Aorta (tissue), 5 donors: ENCODE data around the gene PHIP. TPM values are rescaled to one million over a fixed set of nuclear protein-coding genes. Genes with fewer than 3 reads are reported as not detected.

Experiments
- ATAC-seq: fragments of 200-7000 bp; cut with Tn5 transposase; one replicate; pipeline ENCODE4 v1.9.1; 2022; ENCODE audit warnings: moderate library complexity; ENCODE audit not compliant: low FRiP score
- DNase-seq, 2 donors: peaks; one replicate each; pipeline ENCODE4 v3.0.0-alpha.2; 2020
- H3K27ac ChIP-seq, 2 donors: one replicate each; pipeline ENCODE4 v1.5.1; 2013; ENCODE audit warnings: low read length in 2 of 2, mild to moderate bottlenecking in 2 of 2, moderate library complexity in 2 of 2, control low read depth in 1 of 2, inconsistent platforms in 1 of 2, low read depth in 1 of 2
- H3K27me3 ChIP-seq, 2 donors: one replicate each; pipeline ENCODE4 v1.6.1; 2013; ENCODE audit warnings: control low read depth in 1 of 2, low read length in 1 of 2, mild to moderate bottlenecking in 1 of 2, moderate library complexity in 1 of 2; ENCODE audit not compliant: insufficient read depth in 2 of 2, control insufficient read depth in 1 of 2
- H3K36me3 ChIP-seq, 2 donors: one replicate each; pipeline ENCODE4 v1.6.1; 2013; ENCODE audit warnings: control low read depth in 1 of 2, low read length in 1 of 2, mild to moderate bottlenecking in 1 of 2; ENCODE audit not compliant: insufficient read depth in 2 of 2, control insufficient read depth in 1 of 2
- H3K4me1 ChIP-seq, 2 donors: one replicate each; pipeline ENCODE4 v1.6.1; 2013; ENCODE audit warnings: low read length in 2 of 2, control low read depth in 1 of 2, mild to moderate bottlenecking in 1 of 2, moderate library complexity in 1 of 2; ENCODE audit not compliant: insufficient read depth in 2 of 2, control insufficient read depth in 1 of 2
- H3K4me3 ChIP-seq, 2 donors: one replicate each; pipeline ENCODE4 v1.5.1; 2013; ENCODE audit warnings: low read length in 2 of 2, control low read depth in 1 of 2, mild to moderate bottlenecking in 1 of 2
- H3K9me3 ChIP-seq: one replicate; pipeline ENCODE4 v1.6.1; 2013; ENCODE audit warnings: mild to moderate bottlenecking, low read length; ENCODE audit not compliant: control insufficient read depth
- WGBS, 2 donors: extraction: QIAGEN DNeasy Blood & Tissue Kit; methylation state at CpG; one replicate each; pipeline ENCODE4 v1.1.7; 2013; 5-methylcytosine and 5-hydroxymethylcytosine counted together
- intact Hi-C, 2 donors: fragments of 100-400 bp; cut with DNase I; formaldehyde crosslinking; loops; one replicate each; pipeline versions ENCODE4 v1.14.2 to v1.15.0; 2022
- polyA plus RNA-seq, 2 donors: library from polyadenylated mRNA; stranded (reverse); fragments of 200-250 nt; gene quantifications; one replicate each; pipeline ENCODE4 v1.2.3, GENCODE V29; 2013
- total RNA-seq, 2 donors: library from RNA; stranded (reverse); fragmentation: NEBNext Ultra II Directional; extraction: Animal tissue kit (Norgen Biotek cat#: 25700); gene quantifications; one replicate each; pipeline ENCODE4 v1.2.1, GENCODE V29; 2021
- donor health status: healthy with polysubstance abuse.
- donor health status: Bipolar disorder and iron deficiency.
- donor health status: DM: no; HTN: no; CAD: no.
- donor health status: DM: no; HTN: no; CAD: no.
- donor health status: DM: yes; HTN: yes; CAD: no.

The PHIP gene
- total and polyA plus RNA-seq, 4 donors: 2.9 to 38.0 (median 21.0) TPM

- H3K27ac ChIP-seq: no peak overlapping the region
- ATAC-seq (no peak), DNase-seq (no peak)
- intact Hi-C loops: no loop called here
- H3K9me3 ChIP-seq: no peaks in the 10 kb centered on the region
- H3K4me1 ChIP-seq: peaks cover 0 to 4% of the 10 kb centered on the region in 2 donors
- H3K27me3 ChIP-seq: no peaks in the 10 kb centered on the region
- WGBS, 2 donors: 97 to 98% methylated on average over 1 of the region's 1 CpG
- H3K36me3 ChIP-seq: peaks cover 0 to 1% of the 10 kb centered on the region in 2 donors
- no peak overlapping the region for H3K4me3 ChIP-seq
These were observed 49.3 kb downstream of the PHIP start for GRCh38 chr6:79028641-79029314.

- Histone ChIP-seq H3K27me3 (no peaks in the 10 kb centered on the region), H3K4me3 (no peak overlapping the region), H3K4me1 (no peaks in the 10 kb centered on the region), H3K36me3 (no peaks in the 10 kb centered on the region), H3K27ac (no peak overlapping the region), H3K9me3 (no peaks in the 10 kb centered on the region)
- ATAC-seq (no peak), DNase-seq (no peak)
- intact Hi-C loops: no loop called here
These were observed 66.1 kb downstream of the PHIP start for GRCh38 chr6:79011940-79012339.

- Histone ChIP-seq H3K4me1 (no peaks in the 10 kb centered on the region), H3K9me3 (no peaks in the 10 kb centered on the region), H3K27me3 (no peaks in the 10 kb centered on the region), H3K27ac (no peak overlapping the region), H3K36me3 (no peaks in the 10 kb centered on the region), H3K4me3 (no peak overlapping the region)
- DNase-seq: no peak
- WGBS, 2 donors: 72 to 78% methylated on average over 1 of the region's 1 CpG
- ATAC-seq: no peak
- intact Hi-C loops: no loop called here
These were observed 67.6 kb downstream of the PHIP start for GRCh38 chr6:79010422-79010821.

GRCh38 chr6:79009819-79010218, 68.2 kb downstream of the PHIP start:
- no peaks in the 10 kb centered on the region for H3K36me3 ChIP-seq
- H3K4me3 ChIP-seq: no peak overlapping the region
- no peak overlapping the region for H3K27ac ChIP-seq
- ATAC-seq: no peak
- H3K9me3 ChIP-seq: no peaks in the 10 kb centered on the region
- H3K4me1 ChIP-seq: no peaks in the 10 kb centered on the region
- WGBS, 2 donors: 85 to 98% methylated on average over 1 of the region's 1 CpG
- intact Hi-C loops: no loop called here
- H3K27me3 ChIP-seq: no peaks in the 10 kb centered on the region
- DNase-seq: no peak

GRCh38 chr6:79005497-79005896, 72.6 kb downstream of the PHIP start:
- no peak for ATAC-seq
- no peak overlapping the region for H3K4me3 ChIP-seq
- WGBS, 2 donors: 85 to 90% methylated on average over 1 of the region's 1 CpG
- no peak for DNase-seq
- H3K36me3 ChIP-seq: peaks cover 0 to 3% of the 10 kb centered on the region in 2 donors
- H3K4me1 ChIP-seq: no peaks in the 10 kb centered on the region
- no peaks in the 10 kb centered on the region for H3K27me3 ChIP-seq
- intact Hi-C loops: no loop called here
- no peaks in the 10 kb centered on the region for H3K9me3 ChIP-seq
- H3K27ac ChIP-seq: no peak overlapping the region

GRCh38 chr6:79005024-79005423, 73.0 kb downstream of the PHIP start:
- intact Hi-C loops: no loop called here
- H3K4me1 ChIP-seq: no peaks in the 10 kb centered on the region
- H3K9me3 ChIP-seq: no peaks in the 10 kb centered on the region
- WGBS, 2 donors: 0 to 5% methylated on average over 1 of the region's 1 CpG
- no peaks in the 10 kb centered on the region for H3K27me3 ChIP-seq
- no peak for ATAC-seq
- no peak for DNase-seq
- H3K4me3 ChIP-seq: no peak overlapping the region
- no peak overlapping the region for H3K27ac ChIP-seq
- H3K36me3 ChIP-seq: peaks cover 0 to 3% of the 10 kb centered on the region in 2 donors

GRCh38 chr6:79004239-79004638, 73.8 kb downstream of the PHIP start:
- DNase-seq (no peak), ATAC-seq (no peak)
- no peaks in the 10 kb centered on the region for H3K9me3 ChIP-seq
- H3K4me3 ChIP-seq: no peak overlapping the region
- no peaks in the 10 kb centered on the region for H3K27me3 ChIP-seq
- intact Hi-C loops: no loop called here
- H3K4me1 ChIP-seq: no peaks in the 10 kb centered on the region
- H3K36me3 ChIP-seq: peaks cover 0 to 3% of the 10 kb centered on the region in 2 donors
- WGBS, 2 donors: 61 to 63% methylated on average over 2 of the region's 2 CpGs
- no peak overlapping the region for H3K27ac ChIP-seq

- Histone ChIP-seq H3K4me3 (no peak overlapping the region), H3K27me3 (no peaks in the 10 kb centered on the region), H3K27ac (no peak overlapping the region), H3K36me3 (peaks cover 2 to 3% of the 10 kb centered on the region in 2 donors), H3K4me1 (no peaks in the 10 kb centered on the region), H3K9me3 (no peaks in the 10 kb centered on the region)
- no peak for ATAC-seq
- 91 to 96% methylated on average over 1 of the region's 1 CpG for WGBS, 2 donors
- DNase-seq: no peak
- intact Hi-C loops: no loop called here
These were observed 76.6 kb downstream of the PHIP start for GRCh38 chr6:79001415-79001814.

- no peak for DNase-seq
- Histone ChIP-seq H3K4me1 (no peaks in the 10 kb centered on the region), H3K4me3 (no peak overlapping the region), H3K27me3 (no peaks in the 10 kb centered on the region), H3K36me3 (peaks cover 2 to 5% of the 10 kb centered on the region in 2 donors), H3K27ac (no peak overlapping the region), H3K9me3 (no peaks in the 10 kb centered on the region)
- intact Hi-C loops: no loop called here
- ATAC-seq: no peak
These were observed 78.3 kb downstream of the PHIP start for GRCh38 chr6:78999737-79000136.
